DOHH2 (cell line): ENCODE data around the gene IFITM1.

ENCODE experiments used
- EZH2phosphoT487 ChIP-seq: fragments of 200-600 bp; sonication (generic); IDR thresholded peaks from 2 replicates; pipeline ENCODE4 v1.6.1; 2017; ENCODE audit warnings: borderline replicate concordance, mild to moderate bottlenecking, antibody characterized with exemption, low read length, moderate library complexity, mixed read lengths
- TF ChIP-seq, protein P1 (sequence below): fragments of 200-600 bp; sonication (generic); IDR thresholded peaks from one replicate; pipeline ENCODE4 v1.5.1; 2014; ENCODE audit warnings: antibody characterized with exemption, mild to moderate bottlenecking, low read depth, low read length; ENCODE audit not compliant: poor library complexity, severe bottlenecking

GRCh38 chr11:272931-273198 is 41.0 kb upstream of the IFITM1 start:
- TF ChIP-seq, protein P1, sequence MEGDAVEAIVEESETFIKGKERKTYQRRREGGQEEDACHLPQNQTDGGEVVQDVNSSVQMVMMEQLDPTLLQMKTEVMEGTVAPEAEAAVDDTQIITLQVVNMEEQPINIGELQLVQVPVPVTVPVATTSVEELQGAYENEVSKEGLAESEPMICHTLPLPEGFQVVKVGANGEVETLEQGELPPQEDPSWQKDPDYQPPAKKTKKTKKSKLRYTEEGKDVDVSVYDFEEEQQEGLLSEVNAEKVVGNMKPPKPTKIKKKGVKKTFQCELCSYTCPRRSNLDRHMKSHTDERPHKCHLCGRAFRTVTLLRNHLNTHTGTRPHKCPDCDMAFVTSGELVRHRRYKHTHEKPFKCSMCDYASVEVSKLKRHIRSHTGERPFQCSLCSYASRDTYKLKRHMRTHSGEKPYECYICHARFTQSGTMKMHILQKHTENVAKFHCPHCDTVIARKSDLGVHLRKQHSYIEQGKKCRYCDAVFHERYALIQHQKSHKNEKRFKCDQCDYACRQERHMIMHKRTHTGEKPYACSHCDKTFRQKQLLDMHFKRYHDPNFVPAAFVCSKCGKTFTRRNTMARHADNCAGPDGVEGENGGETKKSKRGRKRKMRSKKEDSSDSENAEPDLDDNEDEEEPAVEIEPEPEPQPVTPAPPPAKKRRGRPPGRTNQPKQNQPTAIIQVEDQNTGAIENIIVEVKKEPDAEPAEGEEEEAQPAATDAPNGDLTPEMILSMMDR, result no peak
- no peak for TF ChIP-seq EZH2phosphoT487
